Suppressor macrophage treated with lipopolysaccharide for 1 hour (primary cell): ENCODE results near the gene POLR2B.
"Not testable (repeated sequence)": the region's sequence is repeated elsewhere in the genome, so short reads cannot be mapped to it uniquely, and the experiment has no call there.

Experiments used
- DNase-seq, 3 donors: peaks; one replicate each; pipeline ENCODE4 v3.0.0-alpha.2; 2020 to 2022

Gene POLR2B

GRCh38 chr4:56978750-56979303, at the start of gene POLR2B:
POLR2B (plus strand) TSS chr4:56978896; CDS start chr4:56978986, 90 bp downstream.
- DNase-seq = peak; percentile 98 to 100 (median 99)

- DNase-seq = no peak
Observed at GRCh38 chr4:56930638-56931037, 48.1 kb upstream of the POLR2B start.

GRCh38 chr4:56931924-56932323, 46.8 kb upstream of the POLR2B start:
- no peak for DNase-seq

GRCh38 chr4:56937262-56937661, 41.4 kb upstream of the POLR2B start:
- no peak for DNase-seq

GRCh38 chr4:56939826-56940225, 38.9 kb upstream of the POLR2B start:
- not testable (repeated sequence) for DNase-seq

- DNase-seq = no peak
Observed at GRCh38 chr4:56940403-56940802, 38.3 kb upstream of the POLR2B start.

- DNase-seq = no peak
Observed at GRCh38 chr4:56940971-56941370, 37.7 kb upstream of the POLR2B start.

GRCh38 chr4:56941403-56941802, 37.3 kb upstream of the POLR2B start:
- no peak for DNase-seq

- DNase-seq = no peak
Observed at GRCh38 chr4:56953680-56954520, 24.8 kb upstream of the POLR2B start.

GRCh38 chr4:56958111-56958517, 20.6 kb upstream of the POLR2B start:
- DNase-seq = peak; percentile 87 to 93 (median 89)

- DNase-seq = no peak
Observed at GRCh38 chr4:56959100-56959499, 19.6 kb upstream of the POLR2B start.

GRCh38 chr4:56961107-56961500, 17.6 kb upstream of the POLR2B start:
- no peak for DNase-seq

GRCh38 chr4:56971383-56971782, 7.3 kb upstream of the POLR2B start:
- DNase-seq = no peak

- DNase-seq = no peak
Observed at GRCh38 chr4:56972389-56972788, 6.3 kb upstream of the POLR2B start.

GRCh38 chr4:56972809-56973208, 5.9 kb upstream of the POLR2B start:
- peak in 1 of 3 donors; percentile 19 for DNase-seq

- DNase-seq = peak; percentile 28 to 36 (median 33)
Observed at GRCh38 chr4:56973336-56973735, 5.4 kb upstream of the POLR2B start.

GRCh38 chr4:56976283-56976836, 2.3 kb upstream of the POLR2B start:
- peak; percentile 15 to 31 (median 30) for DNase-seq

- DNase-seq = peak in 2 of 3 donors; percentile 45 to 66
Observed at GRCh38 chr4:56976837-56977320, 1.8 kb upstream of the POLR2B start.

GRCh38 chr4:56977321-56978012, 1.2 kb upstream of the POLR2B start, which contains the start of gene NOA1:
NOA1 (minus strand) TSS chr4:56977606; CDS start chr4:56977585, 21 bp downstream.
- DNase-seq = peak; percentile 98 to 100 (median 100)

GRCh38 chr4:56979421-56980072, 851 bp downstream of the POLR2B start:
- peak; percentile 38 to 53 (median 43) for DNase-seq

GRCh38 chr4:56981795-56982201, 3.1 kb downstream of the POLR2B start:
- DNase-seq = no peak

GRCh38 chr4:56986192-56986591, 7.5 kb downstream of the POLR2B start:
- no peak for DNase-seq

- DNase-seq = no peak
Observed at GRCh38 chr4:56986952-56987351, 8.3 kb downstream of the POLR2B start.
